HepG2 (cell line): Measurements from ENCODE around the gene DAZAP1. TPM values are rescaled to one million over a fixed set of nuclear protein-coding genes. Genes with fewer than 3 reads are reported as not detected.

Source experiments
- ATAC-seq: fragments of 200-7000 bp; cut with Tn5 transposase; 3 replicates; pipeline ENCODE4 v1.9.1; 2020; ENCODE audit warnings: mild to moderate bottlenecking, moderate library complexity
- BruUV-seq: library from RNA; stranded (reverse); fragments of 400-500 nt; replicated peaks from 2 replicates; lab custom pipeline; 2021; lab: Mats Ljungman, UMichigan
- CTCF ChIA-PET: fragments of 300-600 bp; formaldehyde crosslinking; extraction: SDS; loops from one replicate; lab custom pipeline; 2021; ENCODE audit warnings: low total read pairs, inconsistent platforms, low intra/inter-chr PET ratio; lab: Yijun Ruan, JAX
- POLR2A ChIA-PET: fragments of 350-600 bp; sonication (Branson Sonifier 250); formaldehyde crosslinking; loops from one replicate; lab custom pipeline; 2020; ENCODE audit warnings: antibody characterized with exemption, inconsistent platforms; lab: Yijun Ruan, JAX
- DNase-seq: peaks from one replicate; pipeline ENCODE4 v3.0.0-alpha.2; 2015; ENCODE audit warnings: low spot score
- FAIRE-seq: peaks from 3 replicates; lab custom pipeline; 2011; peaks lifted over from hg19 to GRCh38; lab: Jason Lieb, UNC
- H2AFZ ChIP-seq: one replicate; pipeline ENCODE4 v1.6.1; 2011; ENCODE audit warnings: low read length, inconsistent platforms
- H3K27ac ChIP-seq: fragments of 300-600 bp; 3 replicates; pipeline ENCODE4 v1.8.0; 2011; ENCODE audit warnings: mixed run types, mild to moderate bottlenecking, mixed read lengths, low read length, inconsistent platforms; ENCODE audit not compliant: insufficient read depth; ENCODE audit errors: extremely low read length
- H3K27me3 ChIP-seq, 2 experiments: fragments of 200-600 bp in 1 of 2; 2 replicates in 1 of 2; 3 replicates in 1 of 2; pipeline versions ENCODE4 v1.6.0 to v1.8.0; 2011; ENCODE audit warnings: low read length in 2 of 2, mild to moderate bottlenecking in 2 of 2, moderate library complexity in 2 of 2, inconsistent platforms in 1 of 2; ENCODE audit not compliant: insufficient read depth in 2 of 2, control insufficient read depth in 1 of 2
- H3K36me3 ChIP-seq, 2 experiments: fragments of 200-600 bp in 1 of 2; replicated peaks in 1 of 2; 2 replicates in 1 of 2; 3 replicates in 1 of 2; pipeline versions ENCODE4 v1.5.1 to v1.8.0; 2011; ENCODE audit warnings: low read length in 2 of 2, inconsistent platforms in 1 of 2; ENCODE audit not compliant: insufficient read depth in 2 of 2, control insufficient read depth in 1 of 2
- H3K4me1 ChIP-seq: 2 replicates; pipeline ENCODE4 v1.5.1; 2012; ENCODE audit warnings: low read length, inconsistent platforms; ENCODE audit not compliant: insufficient read depth
- H3K4me2 ChIP-seq: 2 replicates; pipeline ENCODE4 v1.6.0; 2011; ENCODE audit warnings: low read depth, low read length, inconsistent platforms
- H3K4me3 ChIP-seq, 3 experiments: fragments of 200-600 bp in 1 of 3; sonication (generic), shearing (Covaris generic) in 1 of 3; replicated peaks in 1 of 3; 2 replicates each; pipeline ENCODE4 v1.5.1; 2011 to 2016; ENCODE audit warnings: low read length in 3 of 3, inconsistent platforms in 2 of 3, low read depth in 2 of 3, mild to moderate bottlenecking in 2 of 3, control low read depth in 1 of 3, mixed read lengths in 1 of 3; ENCODE audit not compliant: insufficient read depth in 1 of 3
- H3K79me2 ChIP-seq: one replicate; pipeline ENCODE4 v1.6.1; 2011; ENCODE audit warnings: low read length, inconsistent platforms; ENCODE audit not compliant: insufficient read depth
- H3K9ac ChIP-seq: 2 replicates; pipeline ENCODE4 v1.6.0; 2011; ENCODE audit warnings: mild to moderate bottlenecking, low read depth, low read length, inconsistent platforms; ENCODE audit not compliant: insufficient read depth
- H3K9me3 ChIP-seq: 2 replicates; pipeline ENCODE4 v1.5.1; 2012; ENCODE audit warnings: mild to moderate bottlenecking, low read length
- H4K20me1 ChIP-seq: 2 replicates; pipeline ENCODE4 v1.6.0; 2011; ENCODE audit warnings: inconsistent platforms, mild to moderate bottlenecking, low read length, moderate library complexity; ENCODE audit not compliant: insufficient read depth
- AGO2 ChIP-seq: fragments of 200-400 bp; formaldehyde crosslinking; optimal IDR thresholded peaks from 2 replicates; pipeline ENCODE3; 2017; ENCODE audit warnings: mild to moderate bottlenecking, low read depth, low read length, moderate library complexity
- DNMT1 ChIP-seq: sonication (generic); formaldehyde crosslinking; IDR thresholded peaks from 2 replicates; pipeline ENCODE4 v1.5.1; 2020; ENCODE audit warnings: mild to moderate bottlenecking, missing genetic modification reagents
- ESRRA ChIP-seq: sonication (generic); formaldehyde crosslinking; IDR thresholded peaks from 2 replicates; pipeline ENCODE4 v1.5.1; 2020; ENCODE audit warnings: mild to moderate bottlenecking, low read depth, missing genetic modification reagents
- LCORL ChIP-seq, 2 experiments: fragments of 450-650 bp in 1 of 2; sonication (generic) in 1 of 2; formaldehyde crosslinking in 1 of 2; IDR thresholded peaks; 2 replicates each; pipeline versions ENCODE4 v1.5.0 to v1.6.1; 2017 to 2020; ENCODE audit warnings: antibody characterized with exemption in 1 of 2, missing genetic modification reagents in 1 of 2
- MIER2 ChIP-seq: IDR thresholded peaks from 2 replicates; pipeline ENCODE4 v1.6.1; 2016; ENCODE audit warnings: missing biosample characterization, missing genetic modification reagents
- NFATC3 ChIP-seq: sonication (generic); formaldehyde crosslinking; IDR thresholded peaks from 2 replicates; pipeline ENCODE4 v1.5.1; 2020; ENCODE audit warnings: mild to moderate bottlenecking, missing genetic modification reagents
- REXO4 ChIP-seq: sonication (generic); formaldehyde crosslinking; IDR thresholded peaks from 2 replicates; pipeline ENCODE4 v1.8.0; 2022; ENCODE audit warnings: missing genetic modification reagents, mild to moderate bottlenecking, borderline replicate concordance
- RFXAP ChIP-seq: sonication (generic); formaldehyde crosslinking; IDR thresholded peaks from 2 replicates; pipeline ENCODE4 v1.4.0; 2020; ENCODE audit warnings: missing genetic modification reagents, borderline replicate concordance
- RXRA ChIP-seq: sonication (generic); formaldehyde crosslinking; IDR thresholded peaks from 2 replicates; pipeline ENCODE4 v1.5.1; 2020; ENCODE audit warnings: missing genetic modification reagents
- SKI ChIP-seq: fragments of 450-650 bp; IDR thresholded peaks from one replicate; pipeline ENCODE4 v1.6.1; 2018; ENCODE audit warnings: mild to moderate bottlenecking; ENCODE audit not compliant: partially characterized antibody
- SOX5 ChIP-seq: IDR thresholded peaks from 2 replicates; pipeline ENCODE4 v1.6.1; 2016; ENCODE audit warnings: borderline replicate concordance
- TEAD2 ChIP-seq: sonication (generic); formaldehyde crosslinking; IDR thresholded peaks from 2 replicates; pipeline ENCODE4 v1.9.0; 2021; ENCODE audit warnings: missing genetic modification reagents
- ZEB1 ChIP-seq: IDR thresholded peaks from 2 replicates; pipeline ENCODE4 v1.6.1; 2012; ENCODE audit warnings: mild to moderate bottlenecking, low read depth, inconsistent platforms; ENCODE audit not compliant: insufficient replicate concordance
- ZNF225 ChIP-seq: sonication (generic); formaldehyde crosslinking; IDR thresholded peaks from 2 replicates; pipeline ENCODE4 v1.4.0; 2020; ENCODE audit warnings: mild to moderate bottlenecking, missing genetic modification reagents
- ZNF44 ChIP-seq: sonication (generic); formaldehyde crosslinking; IDR thresholded peaks from 2 replicates; pipeline ENCODE4 v1.5.1; 2020; ENCODE audit warnings: mild to moderate bottlenecking, missing genetic modification reagents
- ZNF775 ChIP-seq: sonication (generic); formaldehyde crosslinking; IDR thresholded peaks from 2 replicates; pipeline ENCODE4 v1.4.0; 2020; ENCODE audit warnings: missing genetic modification reagents, mild to moderate bottlenecking, moderate library complexity, borderline replicate concordance
- WGBS: methylation state at CpG from one replicate; pipeline ENCODE4 v1.1.6; 2017; ENCODE audit warnings: low lambda C conversion rate; 5-methylcytosine and 5-hydroxymethylcytosine counted together
- in situ Hi-C: cut with HindIII; loops from 2 replicates; pipeline ENCODE4 v1.10.0; 2017; ENCODE audit warnings: low pct_unique_long_range_greater_than_20kb; ENCODE audit not compliant: extremely low pct_ligation_motif_present
- intact Hi-C: fragments of 100-400 bp; cut with micrococcal nuclease; formaldehyde crosslinking; loops from one replicate; pipeline ENCODE4 v1.10.0; 2022; ENCODE audit not compliant: unreplicated experiment
- polyA plus RNA-seq, 8 experiments: library from polyadenylated mRNA; depleted of rRNA in 3 of 8; stranded (reverse) in 7 of 8; unstranded in 1 of 8; fragments of >200 nt; fragmentation: Illumina TruSeq in 4 of 8; extraction: Trizol in 4 of 8; gene quantifications; 2 replicates each; pipeline versions ENCODE4 v1.2.1 to v1.2.3, GENCODE V29; 2011 to 2016; ENCODE audit warnings: low read depth in 4 of 8, missing spikeins in 1 of 8, mixed read lengths in 1 of 8; ENCODE audit not compliant: insufficient read depth in 1 of 8
- total RNA-seq, 5 experiments: library from RNA; depleted of rRNA; stranded (reverse); fragments of >200 nt; fragmentation: Illumina TruSeq; extraction: Trizol; gene quantifications; 2 replicates each; pipeline ENCODE4 v1.2.3, GENCODE V29; 2016; ENCODE audit warnings: low read depth in 1 of 5
- TF ChIP-seq, protein P1 (sequence below): sonication (generic); formaldehyde crosslinking; IDR thresholded peaks from 2 replicates; pipeline ENCODE4 v1.4.0; 2020; ENCODE audit warnings: missing genetic modification reagents
- TF ChIP-seq, protein P2 (sequence below): IDR thresholded peaks from 2 replicates; pipeline ENCODE4 v1.6.1; 2018; ENCODE audit warnings: missing genetic modification reagents, mild to moderate bottlenecking, missing compliant biosample characterization
- TF ChIP-seq, protein P3 (sequence below): sonication (generic); formaldehyde crosslinking; IDR thresholded peaks from 2 replicates; pipeline ENCODE4 v1.9.0; 2021; ENCODE audit warnings: missing genetic modification reagents, borderline replicate concordance

The DAZAP1 gene
- total and polyA plus RNA-seq, 2 of the 13 experiments (the other 11 are each of a cell fraction or from before 2014, with no cell fraction given), result 63.3 to 79.2 TPM

DNA sequence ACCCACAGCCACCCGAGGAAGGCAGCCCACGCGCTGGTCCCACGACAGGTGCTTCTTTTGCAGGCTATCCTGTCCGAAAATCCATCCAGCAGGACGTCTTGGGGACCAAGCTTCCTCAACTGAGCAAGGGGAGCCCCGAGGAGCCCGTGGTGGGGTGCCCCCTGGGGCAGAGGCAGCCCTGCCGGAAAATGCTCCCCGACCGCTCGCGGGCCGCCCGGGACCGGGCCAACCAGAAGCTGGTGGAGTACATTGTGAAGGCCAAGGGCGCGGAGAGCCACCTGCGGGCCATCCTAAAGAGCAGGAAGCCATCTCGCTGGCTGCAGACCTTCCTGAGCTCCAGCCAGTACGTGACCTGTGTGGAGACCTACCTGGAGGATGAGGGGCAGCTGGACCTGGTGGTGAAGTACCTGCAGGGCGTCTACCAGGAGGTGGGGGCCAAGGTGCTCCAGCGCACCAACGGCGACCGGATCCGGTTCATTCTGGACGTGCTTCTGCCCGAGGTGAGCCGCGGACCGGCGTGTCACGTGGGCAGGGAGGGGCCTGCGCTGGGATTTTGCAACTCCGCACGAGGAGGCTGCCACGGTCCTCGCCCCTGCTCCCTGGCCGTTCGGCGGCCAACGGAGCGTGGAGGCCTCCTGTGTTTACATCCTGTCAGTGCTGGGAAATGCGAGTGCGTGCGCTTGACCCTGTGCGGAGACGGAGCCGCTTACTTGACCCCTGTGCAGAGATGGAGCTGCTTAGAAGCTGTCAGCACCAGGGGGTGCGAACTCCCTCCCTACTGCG lies 36.6 kb upstream of the DAZAP1 start:
- no peak for ATAC-seq
- TF ChIP-seq ZEB1 (no peak), AGO2 (peak; percentile 55), TEAD2 (CRISPR knock-in tag) (no peak), REXO4 (CRISPR knock-in tag) (no peak), SKI (no peak), NFATC3 (CRISPR knock-in tag) (no peak), ZNF225 (CRISPR knock-in tag) (no peak), RFXAP (CRISPR knock-in tag) (no peak), ESRRA (CRISPR knock-in tag) (no peak), ZNF44 (CRISPR knock-in tag) (no peak), SOX5 (no peak), MIER2 (CRISPR knock-in tag) (no peak), LCORL (IDR thresholded peaks at IDR 0.05) (no peak), LCORL (CRISPR knock-in tag; IDR thresholded peaks at IDR 0.05) (no peak), RXRA (CRISPR knock-in tag) (peak; percentile 21; the same call in 1 of the 2 replicates), DNMT1 (CRISPR knock-in tag) (no peak), ZNF775 (CRISPR knock-in tag) (no peak)
- TF ChIP-seq, protein P1, sequence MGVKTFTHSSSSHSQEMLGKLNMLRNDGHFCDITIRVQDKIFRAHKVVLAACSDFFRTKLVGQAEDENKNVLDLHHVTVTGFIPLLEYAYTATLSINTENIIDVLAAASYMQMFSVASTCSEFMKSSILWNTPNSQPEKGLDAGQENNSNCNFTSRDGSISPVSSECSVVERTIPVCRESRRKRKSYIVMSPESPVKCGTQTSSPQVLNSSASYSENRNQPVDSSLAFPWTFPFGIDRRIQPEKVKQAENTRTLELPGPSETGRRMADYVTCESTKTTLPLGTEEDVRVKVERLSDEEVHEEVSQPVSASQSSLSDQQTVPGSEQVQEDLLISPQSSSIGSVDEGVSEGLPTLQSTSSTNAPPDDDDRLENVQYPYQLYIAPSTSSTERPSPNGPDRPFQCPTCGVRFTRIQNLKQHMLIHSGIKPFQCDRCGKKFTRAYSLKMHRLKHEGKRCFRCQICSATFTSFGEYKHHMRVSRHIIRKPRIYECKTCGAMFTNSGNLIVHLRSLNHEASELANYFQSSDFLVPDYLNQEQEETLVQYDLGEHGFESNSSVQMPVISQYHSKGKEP (CRISPR knock-in tag), result no peak
- TF ChIP-seq, protein P2, sequence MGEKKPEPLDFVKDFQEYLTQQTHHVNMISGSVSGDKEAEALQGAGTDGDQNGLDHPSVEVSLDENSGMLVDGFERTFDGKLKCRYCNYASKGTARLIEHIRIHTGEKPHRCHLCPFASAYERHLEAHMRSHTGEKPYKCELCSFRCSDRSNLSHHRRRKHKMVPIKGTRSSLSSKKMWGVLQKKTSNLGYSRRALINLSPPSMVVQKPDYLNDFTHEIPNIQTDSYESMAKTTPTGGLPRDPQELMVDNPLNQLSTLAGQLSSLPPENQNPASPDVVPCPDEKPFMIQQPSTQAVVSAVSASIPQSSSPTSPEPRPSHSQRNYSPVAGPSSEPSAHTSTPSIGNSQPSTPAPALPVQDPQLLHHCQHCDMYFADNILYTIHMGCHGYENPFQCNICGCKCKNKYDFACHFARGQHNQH (CRISPR knock-in tag), result no peak
- TF ChIP-seq, protein P3, sequence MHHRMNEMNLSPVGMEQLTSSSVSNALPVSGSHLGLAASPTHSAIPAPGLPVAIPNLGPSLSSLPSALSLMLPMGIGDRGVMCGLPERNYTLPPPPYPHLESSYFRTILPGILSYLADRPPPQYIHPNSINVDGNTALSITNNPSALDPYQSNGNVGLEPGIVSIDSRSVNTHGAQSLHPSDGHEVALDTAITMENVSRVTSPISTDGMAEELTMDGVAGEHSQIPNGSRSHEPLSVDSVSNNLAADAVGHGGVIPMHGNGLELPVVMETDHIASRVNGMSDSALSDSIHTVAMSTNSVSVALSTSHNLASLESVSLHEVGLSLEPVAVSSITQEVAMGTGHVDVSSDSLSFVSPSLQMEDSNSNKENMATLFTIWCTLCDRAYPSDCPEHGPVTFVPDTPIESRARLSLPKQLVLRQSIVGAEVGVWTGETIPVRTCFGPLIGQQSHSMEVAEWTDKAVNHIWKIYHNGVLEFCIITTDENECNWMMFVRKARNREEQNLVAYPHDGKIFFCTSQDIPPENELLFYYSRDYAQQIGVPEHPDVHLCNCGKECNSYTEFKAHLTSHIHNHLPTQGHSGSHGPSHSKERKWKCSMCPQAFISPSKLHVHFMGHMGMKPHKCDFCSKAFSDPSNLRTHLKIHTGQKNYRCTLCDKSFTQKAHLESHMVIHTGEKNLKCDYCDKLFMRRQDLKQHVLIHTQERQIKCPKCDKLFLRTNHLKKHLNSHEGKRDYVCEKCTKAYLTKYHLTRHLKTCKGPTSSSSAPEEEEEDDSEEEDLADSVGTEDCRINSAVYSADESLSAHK (CRISPR knock-in tag), result no peak

More for the DNA sequence above, 36.6 kb upstream of the DAZAP1 start:
- no peaks in the 10 kb centered on the region for H3K79me2 ChIP-seq
- WGBS, result 99% methylated on average over 44 of the region's 52 CpGs
- ChIA-PET CTCF (no interaction called here), POLR2A (interaction anchor here (1.2 to 1.3 kb wide), 3 partner anchors 55 to 102 kb away, joined by 3 to 7 read pairs (median 5); partner anchors contain the start of gene CIRBP)
- peaks cover 38% of the 10 kb centered on the region for H3K4me1 ChIP-seq
- in situ Hi-C loops (loop anchor here (5.0 kb wide), 1 partner anchor 88 kb away; no protein-coding TSS in a partner anchor), intact Hi-C loops (loop anchor here (5.0 kb wide), 1 partner anchor 53 kb away; no protein-coding TSS in a partner anchor)
- no peak overlapping the region for H2AFZ ChIP-seq
- 0 out of 2 replicates have a peak overlapping the region, but pooled peaks have one; percentile 22 for H3K9ac ChIP-seq
- BruUV-seq, result no TSS peak
- no peak overlapping the region for H3K4me2 ChIP-seq
- H3K27me3 ChIP-seq, result no peaks in the 10 kb centered on the region
- no peak overlapping the region for H3K4me3 ChIP-seq
- no peak for FAIRE-seq
- DNase-seq, result no peak
- no peak overlapping the region for H3K27ac ChIP-seq
- H3K9me3 ChIP-seq, result no peaks in the 10 kb centered on the region
- H3K36me3 ChIP-seq, result peaks cover 13 to 25% of the 10 kb centered on the region in 2 experiments
- H4K20me1 ChIP-seq, result no peaks in the 10 kb centered on the region
